RWPE2 (cell line): ENCODE measurements around the gene AKAP9.

Source experiments
- ATAC-seq: fragments of 200-7000 bp; cut with Tn5 transposase; 3 replicates; pipeline ENCODE4 v1.9.1; 2021; ENCODE audit warnings: low read depth
- DNase-seq: peaks from one replicate; pipeline ENCODE4 v3.0.0-alpha.2; 2020; ENCODE audit warnings: low spot score
- H3K27ac ChIP-seq: fragments of 450-650 bp; 2 replicates; pipeline ENCODE4 v1.5.1; 2017; ENCODE audit warnings: mild to moderate bottlenecking; ENCODE audit not compliant: poor library complexity, severe bottlenecking
- H3K27me3 ChIP-seq: fragments of 250-450 bp; sonication (Bioruptor Pico); 2 replicates; pipeline ENCODE4 v1.5.1; 2021; ENCODE audit warnings: mild to moderate bottlenecking, moderate library complexity; ENCODE audit not compliant: insufficient read depth, poor library complexity, severe bottlenecking
- H3K36me3 ChIP-seq: fragments of 250-450 bp; sonication (Bioruptor Pico); 2 replicates; pipeline ENCODE4 v1.5.1; 2020; ENCODE audit warnings: low read depth, mild to moderate bottlenecking, moderate library complexity
- H3K4me1 ChIP-seq: fragments of 250-450 bp; sonication (Bioruptor Pico); 2 replicates; pipeline ENCODE4 v1.5.1; 2021; ENCODE audit warnings: mild to moderate bottlenecking, moderate library complexity; ENCODE audit not compliant: insufficient read depth, poor library complexity, severe bottlenecking
- H3K4me3 ChIP-seq: fragments of 250-450 bp; sonication (Bioruptor Pico); 2 replicates; pipeline ENCODE4 v1.5.1; 2021; ENCODE audit warnings: mild to moderate bottlenecking, moderate library complexity; ENCODE audit not compliant: severe bottlenecking
- H3K9me3 ChIP-seq: fragments of 250-450 bp; sonication (Bioruptor Pico); 2 replicates; pipeline ENCODE4 v1.5.1; 2021; ENCODE audit warnings: mild to moderate bottlenecking, moderate library complexity; ENCODE audit not compliant: severe bottlenecking
- TF ChIP-seq, protein P1 (sequence below): fragments of 450-650 bp; IDR thresholded peaks from one replicate; pipeline ENCODE4 v1.5.1; 2017; ENCODE audit warnings: mild to moderate bottlenecking, moderate library complexity; ENCODE audit not compliant: poor library complexity, severe bottlenecking

AKAP9 gene

GRCh38 chr7:92053312-92053711 lies 112.7 kb downstream of the AKAP9 start:
- Histone ChIP-seq H3K27me3 (no peaks in the 10 kb centered on the region), H3K27ac (no peak overlapping the region), H3K4me1 (peaks cover 29% of the 10 kb centered on the region), H3K36me3 (peaks cover 14% of the 10 kb centered on the region), H3K4me3 (no peak overlapping the region), H3K9me3 (no peaks in the 10 kb centered on the region)
- ATAC-seq, result no peak
- DNase-seq, result no peak
- TF ChIP-seq, protein P1, sequence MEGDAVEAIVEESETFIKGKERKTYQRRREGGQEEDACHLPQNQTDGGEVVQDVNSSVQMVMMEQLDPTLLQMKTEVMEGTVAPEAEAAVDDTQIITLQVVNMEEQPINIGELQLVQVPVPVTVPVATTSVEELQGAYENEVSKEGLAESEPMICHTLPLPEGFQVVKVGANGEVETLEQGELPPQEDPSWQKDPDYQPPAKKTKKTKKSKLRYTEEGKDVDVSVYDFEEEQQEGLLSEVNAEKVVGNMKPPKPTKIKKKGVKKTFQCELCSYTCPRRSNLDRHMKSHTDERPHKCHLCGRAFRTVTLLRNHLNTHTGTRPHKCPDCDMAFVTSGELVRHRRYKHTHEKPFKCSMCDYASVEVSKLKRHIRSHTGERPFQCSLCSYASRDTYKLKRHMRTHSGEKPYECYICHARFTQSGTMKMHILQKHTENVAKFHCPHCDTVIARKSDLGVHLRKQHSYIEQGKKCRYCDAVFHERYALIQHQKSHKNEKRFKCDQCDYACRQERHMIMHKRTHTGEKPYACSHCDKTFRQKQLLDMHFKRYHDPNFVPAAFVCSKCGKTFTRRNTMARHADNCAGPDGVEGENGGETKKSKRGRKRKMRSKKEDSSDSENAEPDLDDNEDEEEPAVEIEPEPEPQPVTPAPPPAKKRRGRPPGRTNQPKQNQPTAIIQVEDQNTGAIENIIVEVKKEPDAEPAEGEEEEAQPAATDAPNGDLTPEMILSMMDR, result no peak

GRCh38 chr7:92056286-92056685 lies 115.6 kb downstream of the AKAP9 start:
- TF ChIP-seq, protein P1, result no peak
- H3K9me3 ChIP-seq, result no peaks in the 10 kb centered on the region
- H3K36me3 ChIP-seq, result peaks cover 16% of the 10 kb centered on the region
- H3K4me1 ChIP-seq, result peaks cover 42% of the 10 kb centered on the region
- DNase-seq (no peak), ATAC-seq (peak; percentile 44; the same call in 2 of the 3 replicates)
- H3K27ac ChIP-seq, result peak overlapping the region; percentile 23
- no peak overlapping the region for H3K4me3 ChIP-seq
- no peaks in the 10 kb centered on the region for H3K27me3 ChIP-seq

GRCh38 chr7:92057375-92057774 lies 116.7 kb downstream of the AKAP9 start:
- DNase-seq (no peak), ATAC-seq (peak; percentile 94)
- Histone ChIP-seq H3K27me3 (no peaks in the 10 kb centered on the region), H3K4me1 (peaks cover 43% of the 10 kb centered on the region), H3K4me3 (no peak overlapping the region), H3K9me3 (no peaks in the 10 kb centered on the region), H3K36me3 (peaks cover 19% of the 10 kb centered on the region), H3K27ac (peak overlapping the region; percentile 23)
- TF ChIP-seq, protein P1, result no peak

DNA sequence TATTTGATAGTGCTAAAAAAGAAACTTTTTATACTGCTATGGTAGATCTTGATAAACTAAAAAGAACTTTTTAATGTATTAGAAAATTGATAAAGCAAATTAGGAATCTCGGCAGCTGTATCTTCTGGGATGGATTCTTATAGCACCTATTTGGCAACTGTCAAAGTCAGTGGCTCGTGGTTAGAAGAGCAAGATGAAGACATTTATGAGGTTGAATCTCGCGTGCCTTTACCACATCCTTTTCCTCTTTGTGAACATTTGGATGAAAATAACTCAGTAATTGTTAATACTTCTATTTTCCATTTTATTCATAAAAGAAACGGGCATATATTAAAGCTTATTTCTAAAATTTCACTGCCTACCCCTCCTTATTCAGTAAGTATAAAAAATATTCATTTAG lies 117.4 kb downstream of the AKAP9 start:
- DNase-seq (no peak), ATAC-seq (no peak)
- no peak overlapping the region for H3K4me3 ChIP-seq
- TF ChIP-seq, protein P1, result no peak
- no peaks in the 10 kb centered on the region for H3K9me3 ChIP-seq
- peaks cover 19% of the 10 kb centered on the region for H3K36me3 ChIP-seq
- H3K4me1 ChIP-seq, result peaks cover 43% of the 10 kb centered on the region
- no peaks in the 10 kb centered on the region for H3K27me3 ChIP-seq
- H3K27ac ChIP-seq, result peak overlapping the region; percentile 23

DNA sequence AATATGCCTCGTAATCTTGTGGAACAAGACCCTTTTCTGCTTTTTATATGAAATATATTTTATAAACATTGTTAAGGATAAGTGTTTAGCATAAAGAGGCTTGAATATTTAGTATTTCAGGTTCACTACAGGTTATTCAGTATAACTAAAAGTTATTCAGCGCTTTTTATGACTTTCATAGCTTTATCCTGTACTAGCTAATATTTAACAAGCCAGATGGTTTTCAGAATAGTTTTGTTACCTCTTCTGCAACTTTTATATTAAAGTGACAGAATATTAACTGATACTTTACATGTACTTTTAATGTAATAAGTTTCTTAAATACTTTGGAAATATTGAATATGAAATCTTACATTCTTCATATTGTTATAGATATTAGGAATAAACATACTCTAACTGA lies 118.2 kb downstream of the AKAP9 start:
- peaks cover 43% of the 10 kb centered on the region for H3K4me1 ChIP-seq
- H3K27ac ChIP-seq, result no peak overlapping the region
- no peaks in the 10 kb centered on the region for H3K27me3 ChIP-seq
- no peak overlapping the region for H3K4me3 ChIP-seq
- TF ChIP-seq, protein P1, result no peak
- H3K9me3 ChIP-seq, result no peaks in the 10 kb centered on the region
- ATAC-seq (no peak), DNase-seq (no peak)
- H3K36me3 ChIP-seq, result peaks cover 20% of the 10 kb centered on the region
